Spleen (tissue), 11 donors: Measurements from ENCODE around the gene JAZF1. TPM values are rescaled to one million over a fixed set of nuclear protein-coding genes. Genes with fewer than 3 reads are reported as not detected.

ENCODE experiments used
- DNase-seq: peaks from one replicate; pipeline ENCODE4 v3.0.0-alpha.2; 2020
- H3K27ac ChIP-seq, 8 donors: fragments of 200-600 bp; sonication (generic) in 7 of 8; 1 replicate in 4 of 8; 2 replicates in 4 of 8; pipeline versions ENCODE4 v1.5.0 to v1.8.0; 2016 to 2021; ENCODE audit warnings: inconsistent platforms in 4 of 8, mild to moderate bottlenecking in 4 of 8, moderate library complexity in 1 of 8
- H3K27me3 ChIP-seq, 7 donors: fragments of 200-600 bp; sonication (generic) in 6 of 7; replicated peaks in 1 of 7; 1 replicate in 4 of 7; 2 replicates in 3 of 7; pipeline versions ENCODE4 v1.5.0 to v1.8.0; 2016 to 2021; ENCODE audit warnings: inconsistent platforms in 3 of 7, mild to moderate bottlenecking in 1 of 7
- H3K36me3 ChIP-seq, 6 donors: fragments of 200-600 bp; sonication (generic) in 5 of 6; 1 replicate in 4 of 6; 2 replicates in 2 of 6; pipeline versions ENCODE4 v1.5.0 to v1.8.0; 2016 to 2021; ENCODE audit warnings: inconsistent platforms in 2 of 6
- H3K4me1 ChIP-seq, 6 donors: fragments of 200-600 bp; sonication (generic) in 5 of 6; 1 replicate in 3 of 6; 2 replicates in 3 of 6; pipeline versions ENCODE4 v1.5.0 to v1.8.0; 2016 to 2021; ENCODE audit warnings: inconsistent platforms in 3 of 6
- H3K4me3 ChIP-seq, 8 donors: fragments of 200-600 bp; sonication (generic) in 7 of 8; 1 replicate in 4 of 8; 2 replicates in 4 of 8; pipeline versions ENCODE4 v1.5.0 to v1.8.0; 2016 to 2021; ENCODE audit warnings: inconsistent platforms in 4 of 8, mild to moderate bottlenecking in 4 of 8, moderate library complexity in 2 of 8
- H3K9me3 ChIP-seq, 8 donors: fragments of 200-600 bp; sonication (generic) in 7 of 8; 1 replicate in 4 of 8; 2 replicates in 4 of 8; pipeline versions ENCODE4 v1.5.0 to v1.8.0; 2016 to 2021; ENCODE audit warnings: inconsistent platforms in 4 of 8
- CTCF ChIP-seq, 11 experiments: fragments of 200-600 bp in 7 of 11; fragments of 450-650 bp in 4 of 11; sonication (generic) in 4 of 11; IDR thresholded peaks in 8 of 11; conservative IDR thresholded peaks in 3 of 11; 1 replicate in 7 of 11; 2 replicates in 4 of 11; pipeline versions ENCODE4 v1.4.0 to v1.8.0; 2016 to 2021; ENCODE audit warnings: antibody characterized with exemption in 11 of 11, inconsistent platforms in 4 of 11, mild to moderate bottlenecking in 1 of 11
- POLR2A ChIP-seq, 3 donors: fragments of 450-650 bp; IDR thresholded peaks; one replicate each; pipeline ENCODE4 v1.5.1; 2017; ENCODE audit warnings: antibody characterized with exemption in 3 of 3, mild to moderate bottlenecking in 1 of 3
- POLR2AphosphoS5 ChIP-seq, 3 donors: sonication (generic); formaldehyde crosslinking; IDR thresholded peaks; one replicate each; pipeline ENCODE4 v1.5.1; 2017; ENCODE audit warnings: antibody characterized with exemption in 3 of 3
- WGBS, 5 donors: extraction: QIAGEN DNeasy Blood & Tissue Kit in 3 of 5; methylation state at CpG; one replicate each; pipeline versions ENCODE4 v1.1.5 to v1.1.7; 2013 to 2018; 5-methylcytosine and 5-hydroxymethylcytosine counted together
- intact Hi-C: fragments of 100-400 bp; cut with DNase I; formaldehyde crosslinking; loops from one replicate; pipeline ENCODE4 v1.15.0; 2023; ENCODE audit warnings: low total_unique reads
- polyA plus RNA-seq, 3 donors: library from polyadenylated mRNA; stranded (reverse); fragments of 200-250 nt; gene quantifications; one replicate each; pipeline ENCODE4 v1.2.1, GENCODE V29; 2013
- total RNA-seq, 7 donors: library from RNA; depleted of rRNA in 3 of 7; stranded (reverse); fragments of >200 nt in 3 of 7; fragmentation: NEBNext Ultra II Directional in 4 of 7; extraction: Animal tissue kit (Norgen Biotek cat#: 25700) in 4 of 7; gene quantifications; one replicate each; pipeline versions ENCODE4 v1.1.0 to v1.2.1, GENCODE V29; 2016 to 2021
- donor health status: healthy with polysubstance abuse.
- donor health status: DM: no; HTN: no; CAD: no; lungs with moderate emphysema.
- donor health status: DM: no; HTN: no; CAD: no.
- donor health status: Bipolar disorder and iron deficiency.
- donor health status: healthy.
- donor health status: DM: no; HTN: no; CAD: no.
- donor health status: DM: yes; HTN: yes; CAD: no.

Gene JAZF1
- total and polyA plus RNA-seq, 10 donors, result 13.5 to 33.8 (median 24.7) TPM

GRCh38 chr7:28201131-28201530 lies 20.5 kb upstream of the JAZF1 start:
- H3K9me3 ChIP-seq, result no peaks in the 10 kb centered on the region
- no peak for TF ChIP-seq CTCF (IDR thresholded peaks at IDR 0.05 in 8 of 11, conservative IDR thresholded peaks at IDR 0.05 in 3 of 11)
- TF ChIP-seq POLR2A (IDR thresholded peaks at IDR 0.05), result no peak
- no peak for TF ChIP-seq POLR2AphosphoS5 (IDR thresholded peaks at IDR 0.05)
- H3K36me3 ChIP-seq, result no peaks in the 10 kb centered on the region
- no peak overlapping the region for H3K4me3 ChIP-seq
- peaks cover 0 to 37% (median 2%) of the 10 kb centered on the region in 6 donors for H3K4me1 ChIP-seq
- intact Hi-C loops, result no loop called here
- DNase-seq, result no peak
- H3K27me3 ChIP-seq, result no peaks in the 10 kb centered on the region
- 50 to 58% (median 56%) methylated on average over 1 of the region's 1 CpG for WGBS, 5 donors
- no peak overlapping the region for H3K27ac ChIP-seq

GRCh38 chr7:28200598-28200997 lies 20.0 kb upstream of the JAZF1 start:
- Histone ChIP-seq H3K4me3 (no peak overlapping the region), H3K9me3 (no peaks in the 10 kb centered on the region), H3K4me1 (peaks cover 0 to 42% (median 2%) of the 10 kb centered on the region in 6 donors), H3K27ac (no peak overlapping the region), H3K36me3 (no peaks in the 10 kb centered on the region), H3K27me3 (no peaks in the 10 kb centered on the region)
- WGBS, 5 donors, result 44 to 67% (median 47%) methylated on average over 2 of the region's 2 CpGs
- TF ChIP-seq POLR2A (IDR thresholded peaks at IDR 0.05) (no peak), POLR2AphosphoS5 (IDR thresholded peaks at IDR 0.05) (no peak), CTCF (IDR thresholded peaks at IDR 0.05 in 8 of 11, conservative IDR thresholded peaks at IDR 0.05 in 3 of 11) (no peak)
- no peak for DNase-seq
- intact Hi-C loops, result no loop called here

- WGBS, 5 donors, result 86 to 94% (median 92%) methylated on average over 3 of the region's 3 CpGs
- Histone ChIP-seq H3K36me3 (no peaks in the 10 kb centered on the region), H3K4me1 (peaks cover 0 to 41% (median 2%) of the 10 kb centered on the region in 6 donors), H3K27me3 (no peaks in the 10 kb centered on the region), H3K9me3 (no peaks in the 10 kb centered on the region), H3K27ac (no peak overlapping the region), H3K4me3 (no peak overlapping the region)
- no peak for DNase-seq
- TF ChIP-seq POLR2AphosphoS5 (IDR thresholded peaks at IDR 0.05) (no peak), POLR2A (IDR thresholded peaks at IDR 0.05) (no peak), CTCF (IDR thresholded peaks at IDR 0.05 in 8 of 11, conservative IDR thresholded peaks at IDR 0.05 in 3 of 11) (no peak)
- intact Hi-C loops, result no loop called here
Observed at GRCh38 chr7:28199021-28199510, 18.5 kb upstream of the JAZF1 start.

GRCh38 chr7:28195910-28196620 lies 15.5 kb upstream of the JAZF1 start:
- 70 to 79% (median 78%) methylated on average over 4 of the region's 4 CpGs for WGBS, 5 donors
- no peaks in the 10 kb centered on the region for H3K9me3 ChIP-seq
- H3K4me3 ChIP-seq, result no peak overlapping the region
- DNase-seq, result no peak
- peaks cover 0 to 51% (median 15%) of the 10 kb centered on the region in 6 donors for H3K4me1 ChIP-seq
- no peaks in the 10 kb centered on the region for H3K36me3 ChIP-seq
- H3K27me3 ChIP-seq, result no peaks in the 10 kb centered on the region
- TF ChIP-seq POLR2AphosphoS5 (IDR thresholded peaks at IDR 0.05), result no peak
- TF ChIP-seq CTCF (IDR thresholded peaks at IDR 0.05 in 8 of 11, conservative IDR thresholded peaks at IDR 0.05 in 3 of 11), result no peak
- no peak for TF ChIP-seq POLR2A (IDR thresholded peaks at IDR 0.05)
- peak overlapping the region in 1 of 8 donors; percentile 53 for H3K27ac ChIP-seq
- intact Hi-C loops, result no loop called here
